GM04503 (cell line): ENCODE data around the gene HS6ST2.

Experiments
- DNase-seq: peaks from one replicate; pipeline ENCODE4 v3.0.0-alpha.2; 2012; ENCODE audit warnings: low read depth

Gene HS6ST2

DNA sequence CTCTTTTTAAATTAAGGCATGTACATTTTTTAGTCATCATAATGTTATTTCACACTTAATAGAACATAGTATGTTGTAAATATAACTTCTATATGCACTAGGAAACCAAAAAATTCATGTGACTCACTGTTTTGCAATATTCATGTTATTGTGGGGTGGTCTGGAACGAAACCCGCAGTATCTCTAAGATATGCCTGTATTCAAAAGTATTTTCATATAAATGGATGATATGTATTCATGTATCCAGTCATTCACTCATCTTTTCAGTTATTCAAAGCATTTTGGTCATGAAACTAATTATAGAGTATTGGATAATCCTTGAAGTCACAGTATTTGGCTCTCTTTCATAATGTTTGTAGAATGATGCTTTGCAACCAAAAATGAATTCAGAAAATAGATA is 168.1 kb downstream of the HS6ST2 start:
- no peak for DNase-seq

DNA sequence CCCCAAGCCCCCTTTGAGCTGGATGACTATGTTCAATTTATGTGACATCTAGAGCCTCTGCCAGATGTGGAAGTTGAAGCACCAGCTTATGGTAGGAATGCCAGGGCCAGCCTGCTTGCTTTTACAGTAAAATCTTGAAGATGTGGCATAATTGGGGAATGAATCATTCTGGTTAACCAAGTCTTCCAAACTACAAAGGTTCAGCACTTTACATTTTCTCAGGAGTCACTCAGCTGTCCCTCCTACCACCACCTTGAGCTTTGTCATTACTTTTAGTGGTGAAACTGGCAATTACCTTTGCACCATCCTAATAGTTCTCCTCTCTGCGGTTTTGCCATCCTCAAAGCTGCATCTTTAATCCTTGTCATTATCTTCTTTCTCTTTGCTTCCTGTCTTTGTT is 172.2 kb downstream of the HS6ST2 start:
- DNase-seq: no peak

DNA sequence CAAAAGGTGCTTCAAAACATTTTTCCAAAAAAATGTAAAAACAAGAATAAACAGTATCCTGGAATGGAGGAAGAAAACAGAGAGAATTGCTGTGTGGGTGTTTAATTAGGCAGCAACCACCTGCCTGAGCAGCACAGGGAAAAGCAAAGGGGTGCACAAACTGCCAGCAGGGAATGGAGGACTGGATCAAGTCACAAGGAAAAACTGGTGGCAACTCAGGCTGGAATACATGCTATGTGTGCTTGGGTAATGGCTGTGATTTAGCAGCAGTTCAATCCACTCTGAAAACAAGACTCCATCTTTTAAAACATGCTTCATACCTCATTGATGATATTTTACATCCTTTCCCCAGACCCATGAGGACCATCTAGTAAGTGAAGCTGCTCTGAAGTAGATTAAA is 179.5 kb downstream of the HS6ST2 start:
- DNase-seq: no peak

DNA sequence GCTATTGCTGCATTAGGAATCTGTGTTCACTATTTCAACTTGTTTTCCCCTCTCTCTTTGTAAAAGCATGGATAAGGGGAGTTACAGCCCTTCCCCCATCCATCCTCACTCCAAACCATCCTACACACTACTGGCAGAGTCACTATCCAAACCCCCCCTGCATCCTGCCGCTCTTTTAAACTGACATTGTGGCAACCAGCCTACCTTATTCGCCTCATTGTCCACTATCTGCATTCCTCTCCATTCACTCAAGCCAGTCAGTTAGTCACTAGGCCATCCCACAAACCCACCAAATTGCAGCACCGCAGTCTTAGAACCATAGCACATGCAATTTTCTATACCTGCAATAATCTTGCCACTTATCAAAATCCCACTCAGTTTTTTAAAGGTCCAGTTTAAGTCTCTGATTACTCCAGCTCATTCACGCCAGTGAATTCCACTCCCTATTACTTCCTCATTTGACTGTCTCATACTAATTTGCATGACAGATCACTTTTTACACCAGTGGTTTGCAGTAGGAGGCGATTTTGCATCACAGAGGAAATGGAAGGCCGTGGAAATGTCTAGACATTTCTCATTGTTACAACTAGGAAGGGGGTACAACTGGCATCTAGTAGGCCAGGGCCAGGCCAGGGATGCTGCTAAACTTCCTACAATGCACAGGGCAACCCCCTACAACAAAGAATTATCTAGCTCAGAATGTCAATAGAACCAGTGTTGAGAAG is 181.8 kb downstream of the HS6ST2 start:
- DNase-seq: no peak

DNA sequence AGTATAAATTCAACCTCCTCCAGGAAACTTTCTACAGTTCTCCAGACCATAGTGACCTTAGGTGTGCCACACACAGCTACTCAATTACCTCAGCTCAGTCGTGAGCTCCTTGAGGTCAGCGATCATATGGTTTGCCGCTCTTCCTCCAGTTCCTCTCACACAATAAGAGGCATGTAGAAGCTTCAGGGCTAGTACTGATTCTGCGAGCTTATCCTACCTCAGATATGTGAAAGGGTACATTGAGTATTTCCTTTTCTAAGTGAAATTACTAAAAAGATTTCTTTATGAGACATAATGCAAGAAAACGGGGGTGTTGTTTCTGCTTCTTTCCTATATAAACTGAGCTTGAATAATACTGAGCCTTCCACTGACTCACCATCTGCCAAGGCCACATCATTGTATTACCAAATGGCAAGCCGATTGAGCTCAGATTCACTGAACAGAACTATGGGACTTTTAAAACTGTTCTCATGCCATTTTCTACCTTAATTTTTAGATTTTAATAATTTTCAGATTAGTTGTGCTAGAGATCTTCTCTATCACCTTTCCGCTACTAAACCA is 183.1 kb downstream of the HS6ST2 start:
- DNase-seq: no peak

DNA sequence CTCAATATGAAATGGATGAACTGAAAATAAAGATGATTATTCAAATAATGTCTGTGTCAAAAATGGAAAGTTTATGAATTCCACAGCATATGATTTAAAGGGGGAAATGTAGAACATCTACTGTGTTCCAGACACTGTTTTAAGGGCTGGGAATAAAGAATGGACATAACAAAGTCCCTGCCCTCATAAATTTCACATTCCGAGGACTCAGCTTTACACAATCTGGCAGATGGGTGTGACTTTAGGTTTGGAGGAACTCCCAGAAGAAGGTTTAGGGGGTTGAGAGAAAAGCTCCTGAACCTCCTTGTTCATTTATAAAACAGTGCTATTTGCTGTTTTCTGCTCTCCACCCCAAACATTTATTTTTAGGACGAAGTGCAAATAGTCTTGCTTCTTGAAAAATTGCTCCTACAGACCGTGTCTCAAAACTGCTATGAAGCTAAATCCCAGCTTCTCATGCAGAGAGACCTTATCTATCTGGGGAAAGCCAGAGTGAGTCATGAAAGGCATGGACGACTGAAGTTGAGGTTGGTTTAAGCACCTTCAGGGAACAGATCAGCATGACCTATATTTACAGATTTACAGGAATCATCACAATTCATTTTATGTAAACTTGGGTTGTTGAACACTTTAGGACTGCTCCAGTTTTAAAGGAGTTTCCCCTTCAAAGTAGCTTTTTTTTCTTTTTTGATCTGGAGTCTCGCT is 184.3 kb downstream of the HS6ST2 start:
- DNase-seq: no peak

DNA sequence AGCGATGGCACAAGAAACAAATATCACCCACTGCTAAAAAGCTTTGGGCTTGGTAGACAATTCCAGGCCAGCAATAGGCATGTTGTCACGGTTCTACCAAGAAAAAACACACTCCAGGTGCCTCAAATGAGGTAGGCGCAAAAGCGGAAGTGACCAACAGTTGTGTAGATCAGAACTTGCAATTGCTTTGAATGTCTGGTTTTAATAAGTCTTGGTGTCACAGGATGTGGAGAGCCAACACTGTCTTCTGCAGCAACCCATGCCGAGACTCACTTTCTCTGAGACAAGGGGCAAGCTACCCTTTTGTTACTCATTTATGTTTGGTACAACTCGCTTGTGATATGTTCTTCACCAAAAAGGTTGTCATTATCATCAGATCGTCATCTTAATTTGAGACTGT is 188.8 kb downstream of the HS6ST2 start:
- no peak for DNase-seq

DNA sequence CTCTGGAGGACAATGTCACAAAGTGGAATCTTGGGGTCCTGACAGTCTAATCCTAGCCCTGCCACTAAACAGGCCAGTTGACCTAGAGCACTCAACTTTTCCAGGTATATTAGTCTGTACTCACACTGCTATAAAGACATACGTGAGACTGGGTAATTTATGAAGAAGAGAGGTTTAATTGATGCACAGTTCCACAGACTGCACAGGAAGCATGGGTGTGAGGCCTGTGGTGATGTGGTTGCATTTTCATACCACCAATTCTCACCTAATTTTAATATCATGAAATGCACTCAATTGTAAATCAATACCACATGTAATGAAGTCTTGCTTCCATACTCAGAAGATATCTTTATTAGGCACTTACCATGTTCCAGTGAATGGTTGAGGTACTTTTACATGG is 192.0 kb downstream of the HS6ST2 start:
- DNase-seq: no peak

DNA sequence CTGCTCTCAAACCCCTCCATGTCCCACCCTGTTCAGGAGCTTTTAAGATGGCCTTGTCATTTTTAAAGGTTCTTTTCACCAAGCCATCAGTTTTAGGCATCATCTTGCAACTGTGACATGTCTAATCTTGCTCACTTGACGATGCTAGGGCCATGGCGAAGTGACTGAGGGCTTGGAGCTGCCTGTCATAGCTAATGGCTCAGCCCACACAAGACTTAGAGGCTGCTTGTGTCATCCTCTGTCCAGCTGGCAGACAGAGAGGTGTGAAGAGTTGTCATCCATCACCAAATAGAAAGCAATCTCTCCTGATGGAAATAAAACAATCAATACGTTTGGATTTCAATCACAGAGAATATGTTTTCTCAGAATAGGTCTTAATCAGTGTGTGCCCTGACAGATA is 194.9 kb downstream of the HS6ST2 start:
- no peak for DNase-seq

DNA sequence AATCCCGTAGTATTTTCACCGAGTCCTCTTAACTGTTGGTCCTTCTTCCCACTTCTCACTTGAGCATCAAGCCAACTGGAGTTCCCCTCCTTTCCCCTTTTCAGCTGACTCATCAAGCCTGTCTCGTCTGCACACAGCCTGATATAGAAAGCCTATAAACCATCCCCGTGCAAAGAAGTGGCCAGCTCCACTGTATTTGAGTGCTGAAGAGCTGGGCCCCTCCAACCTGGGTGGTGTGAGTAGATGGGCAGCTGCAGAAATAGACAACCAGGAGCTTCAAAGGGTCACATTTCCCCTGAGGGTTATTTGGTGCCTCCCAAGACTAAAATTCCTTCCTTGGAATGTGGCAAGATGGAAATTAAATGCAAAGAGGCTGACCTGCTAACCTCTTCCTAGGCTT is 199.7 kb downstream of the HS6ST2 start:
- no peak for DNase-seq

DNA sequence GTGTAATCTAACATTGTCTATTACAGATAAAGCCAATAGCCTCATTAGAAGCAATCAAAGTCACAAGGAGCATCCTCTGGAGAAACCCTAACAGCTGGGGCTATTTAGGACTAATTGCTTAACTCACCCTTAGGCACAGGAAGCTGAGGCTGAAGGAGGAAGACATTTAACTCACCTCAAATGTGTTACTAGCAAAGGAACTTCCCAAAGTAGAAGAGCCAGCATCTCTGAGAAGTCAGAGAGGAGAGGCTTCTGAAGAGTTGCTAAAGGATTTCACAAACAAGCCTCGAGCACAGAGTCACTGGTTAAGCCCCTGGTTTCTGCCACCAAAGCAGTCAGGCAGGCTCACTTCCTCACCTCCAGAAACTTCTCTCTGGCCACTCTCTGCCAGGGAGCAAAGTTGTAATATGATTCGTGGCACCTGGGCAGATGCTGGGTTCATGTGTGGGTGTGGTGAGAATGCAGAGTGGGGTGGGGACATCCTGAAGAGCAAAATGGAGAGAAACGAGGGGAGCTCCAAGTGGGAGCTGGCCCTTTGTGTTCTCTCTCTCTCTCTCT is 201.3 kb downstream of the HS6ST2 start:
- no peak for DNase-seq

DNA sequence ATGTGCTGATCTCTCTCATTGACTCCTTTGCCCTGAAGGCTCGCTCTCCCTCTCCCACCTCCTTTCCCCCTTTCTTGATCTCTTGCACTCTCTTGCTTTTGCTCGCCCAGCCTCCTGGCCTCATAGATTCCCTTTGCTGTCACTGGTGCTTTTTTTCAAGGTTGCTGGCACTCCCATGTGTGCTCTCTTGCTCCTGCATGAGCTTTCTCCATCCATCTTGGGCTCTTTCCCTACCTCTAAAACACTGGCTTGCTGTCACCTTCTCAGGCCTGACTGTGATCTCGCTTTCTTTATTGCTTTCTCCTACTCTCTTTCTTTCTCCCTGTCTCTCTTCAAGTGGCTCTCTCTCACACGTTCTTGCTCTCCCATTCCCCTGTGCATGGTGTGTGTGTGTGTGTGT is 202.0 kb downstream of the HS6ST2 start:
- no peak for DNase-seq

DNA sequence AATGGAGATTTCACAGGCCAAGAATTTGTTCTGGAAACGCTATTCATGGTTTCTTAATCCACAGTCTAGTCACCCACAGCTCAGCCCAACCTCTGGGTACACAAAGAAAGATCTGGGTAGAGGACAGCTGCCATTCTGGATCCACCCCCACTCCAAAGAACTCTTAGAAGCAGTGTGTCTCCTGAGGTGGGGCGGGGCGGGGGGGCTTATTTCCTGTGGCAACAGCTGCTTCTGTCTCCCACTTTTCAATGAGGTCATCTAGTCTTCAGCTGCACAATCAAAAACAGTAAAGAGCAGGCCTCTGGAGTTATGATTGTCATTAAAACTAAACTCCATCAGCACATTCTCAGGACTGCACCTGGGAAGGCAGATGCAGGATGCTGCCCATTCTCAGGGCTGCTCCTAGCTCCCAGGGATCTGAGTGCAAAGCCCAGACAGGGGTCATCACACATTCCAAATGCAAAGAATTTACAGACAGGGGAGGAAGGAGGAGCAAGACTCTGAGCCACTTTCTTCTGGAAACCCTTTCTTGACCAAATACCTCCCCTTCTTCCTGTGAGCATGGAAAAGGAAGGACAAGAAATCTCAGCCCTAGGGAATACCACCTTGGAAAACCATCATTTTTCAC is 207.3 kb downstream of the HS6ST2 start:
- no peak for DNase-seq

DNA sequence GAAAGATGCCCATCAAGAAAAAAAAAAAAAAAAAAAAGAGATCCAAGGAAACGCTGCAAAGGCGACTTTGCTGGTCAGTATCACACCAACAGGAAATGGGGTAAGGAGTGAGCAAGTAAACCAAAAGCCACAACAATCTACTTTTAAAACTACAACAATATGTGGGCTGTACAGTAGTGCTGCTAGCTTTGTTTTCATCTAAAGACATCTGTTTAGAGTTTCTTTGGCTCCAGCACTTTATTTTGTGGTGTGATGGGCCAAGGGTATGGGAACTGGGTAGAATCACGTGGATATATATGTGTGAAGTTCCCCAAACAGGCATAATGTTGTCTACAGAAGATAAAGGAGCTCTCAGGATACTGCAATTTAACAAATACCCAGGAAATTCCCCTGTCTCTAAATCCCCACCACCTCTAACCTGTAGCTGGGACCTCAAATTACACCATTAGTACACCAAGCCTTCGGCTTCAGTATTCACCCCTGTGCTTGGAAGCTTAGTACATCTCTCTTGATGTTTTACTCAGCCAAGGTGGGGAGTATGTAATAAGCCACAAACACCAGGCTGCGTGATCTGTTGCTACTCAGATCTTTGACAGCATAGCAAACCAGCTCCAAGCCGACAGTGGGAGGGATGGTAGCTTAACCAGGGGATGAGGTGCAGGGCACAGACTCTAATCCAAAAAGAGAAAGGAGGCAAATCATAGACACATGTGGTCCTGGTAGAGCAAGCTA is 207.9 kb downstream of the HS6ST2 start:
- no peak for DNase-seq

DNA sequence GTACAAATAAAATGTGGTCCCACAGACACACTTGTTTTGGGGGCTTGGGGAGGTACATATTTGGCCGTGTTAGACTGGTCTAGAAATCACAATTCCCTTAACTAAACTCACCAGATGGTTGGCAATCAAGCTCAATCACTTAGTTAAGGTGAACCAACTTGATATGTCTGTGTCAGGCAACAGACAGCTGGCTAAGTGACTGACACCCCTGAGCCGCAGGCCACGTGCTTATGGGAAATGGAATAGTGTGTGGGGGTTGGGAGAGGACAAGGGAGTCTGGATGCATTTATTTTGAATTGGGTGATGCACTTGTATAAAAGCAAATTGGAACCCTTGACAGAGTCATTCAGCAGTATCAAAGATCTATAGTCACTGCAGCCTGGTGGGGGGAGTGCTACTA is 209.0 kb downstream of the HS6ST2 start:
- DNase-seq: no peak

DNA sequence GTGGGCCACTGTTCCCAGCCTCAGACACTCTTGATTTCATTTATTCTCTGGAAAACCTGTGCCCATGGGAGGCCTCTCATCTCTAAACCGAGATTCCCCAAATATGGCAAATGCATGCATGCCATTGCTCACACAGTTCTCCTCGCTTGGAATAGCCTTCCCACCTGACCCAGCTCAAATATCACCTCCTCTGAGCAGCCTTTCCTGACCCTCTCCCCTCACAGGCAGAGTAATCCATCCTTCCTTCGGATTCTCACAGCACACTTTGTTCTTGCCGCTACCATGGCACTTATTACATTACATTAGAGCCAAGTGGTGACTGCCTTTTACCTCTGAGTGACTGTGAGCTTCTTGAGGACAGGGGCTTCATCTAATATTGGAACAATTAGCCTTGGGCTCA is 209.5 kb downstream of the HS6ST2 start:
- no peak for DNase-seq

DNA sequence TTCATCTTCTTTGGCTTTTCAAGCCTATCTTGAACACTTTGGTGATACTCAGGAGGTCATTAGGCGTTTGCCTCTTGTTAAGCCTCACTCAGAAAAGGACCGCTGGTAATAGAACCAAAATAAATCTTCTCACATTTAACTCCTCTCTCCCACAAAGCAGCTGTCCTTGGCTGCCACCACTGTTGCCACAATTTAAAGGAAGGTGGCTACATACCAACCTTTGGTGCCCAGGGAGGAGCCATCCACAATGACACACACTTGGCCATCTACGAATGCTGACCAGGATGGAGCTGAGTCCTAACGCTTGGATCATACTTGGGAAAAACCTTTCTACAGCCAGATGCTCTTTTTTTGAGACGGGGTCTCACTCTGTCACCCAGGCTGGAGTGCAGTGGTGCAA is 210.2 kb downstream of the HS6ST2 start:
- no peak for DNase-seq

DNA sequence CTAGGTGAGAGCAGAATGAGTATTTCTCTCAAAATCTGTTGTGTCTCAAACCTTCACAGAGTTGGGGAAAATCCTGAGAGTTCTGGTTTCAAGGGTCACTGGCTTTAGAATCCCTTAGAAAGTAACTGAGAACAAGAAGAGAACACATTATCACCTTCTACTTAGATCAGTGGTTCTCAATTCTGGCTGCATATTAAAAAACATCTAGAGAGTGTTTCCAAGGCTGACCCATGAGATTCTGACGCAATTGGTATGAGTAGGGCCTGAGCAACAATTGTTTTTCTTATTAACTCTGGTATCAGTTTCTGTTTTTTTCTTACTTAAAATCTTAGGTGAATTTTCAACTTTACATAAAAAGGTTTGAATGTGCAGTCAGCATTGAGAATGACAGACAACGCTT is 212.8 kb downstream of the HS6ST2 start:
- DNase-seq: no peak

DNA sequence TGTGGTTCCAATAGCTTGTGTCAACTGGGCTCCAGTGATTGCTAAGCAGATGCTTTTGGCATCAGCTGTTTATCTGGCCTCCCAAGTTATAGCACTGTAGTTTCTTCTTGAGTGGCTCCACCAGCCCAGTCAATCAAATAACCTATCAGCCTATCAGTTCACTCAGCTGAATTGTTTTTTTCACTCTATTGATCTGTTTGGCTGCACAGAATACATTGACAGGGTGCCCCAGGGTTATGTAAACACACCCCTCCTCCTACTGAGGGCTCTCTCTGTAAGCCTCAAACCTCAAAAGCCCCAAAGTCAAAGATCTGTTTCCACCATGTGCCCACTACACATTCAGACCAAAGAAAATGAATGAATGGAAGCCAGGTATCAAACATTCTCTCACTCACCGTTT is 214.0 kb downstream of the HS6ST2 start:
- DNase-seq: no peak

DNA sequence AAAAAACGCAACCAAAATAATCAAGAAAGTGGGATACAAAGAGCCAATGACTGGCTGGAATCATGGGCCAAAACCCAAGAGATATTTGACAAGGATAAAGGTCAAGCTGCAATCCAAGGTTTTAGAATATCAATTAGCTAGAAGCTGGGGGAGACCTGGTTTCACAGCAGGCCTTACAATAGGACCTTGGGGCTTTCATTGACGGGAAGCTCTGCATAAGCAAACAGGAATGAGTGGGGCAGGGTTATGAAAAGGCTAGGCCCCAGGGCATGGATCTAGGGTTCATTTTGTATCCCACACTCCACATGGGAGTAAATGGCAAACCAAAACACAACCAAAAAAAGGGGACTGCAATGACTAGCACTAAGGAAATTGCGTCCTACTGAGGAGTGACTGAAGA is 215.3 kb downstream of the HS6ST2 start:
- DNase-seq: no peak

DNA sequence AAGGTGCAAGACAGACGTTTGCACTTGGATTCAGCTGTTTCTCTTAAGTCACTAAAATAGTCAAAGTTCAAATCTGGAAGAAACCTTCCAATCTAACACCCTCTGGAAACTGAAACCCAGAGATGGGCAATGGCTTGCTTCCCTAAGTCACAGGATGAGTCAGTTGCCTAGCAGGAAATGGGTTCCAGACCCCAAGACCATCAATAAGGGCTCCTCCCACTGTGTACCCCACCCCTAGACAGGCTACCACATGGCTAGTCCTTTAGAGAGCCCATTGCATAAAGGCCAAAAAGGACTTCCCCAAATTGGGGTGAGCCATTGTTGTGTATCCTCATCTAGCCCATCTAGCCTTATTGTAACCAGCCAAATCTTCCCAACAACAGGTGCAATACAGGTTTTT is 216.2 kb downstream of the HS6ST2 start:
- DNase-seq: no peak

DNA sequence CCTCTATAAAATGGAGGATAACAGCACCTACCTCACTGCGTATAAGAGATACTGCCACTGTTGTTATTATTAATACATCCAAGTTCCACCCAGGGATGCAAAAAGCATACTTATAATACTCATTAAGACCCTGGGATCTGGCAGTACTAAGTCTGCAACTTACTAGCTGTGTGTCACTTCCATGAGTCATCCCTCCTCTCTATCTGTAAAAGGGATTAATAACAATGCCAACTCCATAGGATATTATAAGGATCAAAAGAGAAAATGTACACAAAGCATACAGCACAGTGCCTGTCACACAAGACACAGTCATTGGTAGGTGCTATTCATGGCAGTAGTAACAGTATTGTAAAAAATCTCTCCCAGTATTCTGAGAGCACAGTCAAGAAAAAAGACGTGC is 216.7 kb downstream of the HS6ST2 start:
- DNase-seq: no peak
